Neural progenitor cell (in vitro differentiated cells): ENCODE measurements around the gene PYGO2.

Experiments used
- CTCF ChIP-seq: fragments of 200-600 bp; sonication (generic); IDR thresholded peaks from 2 replicates; pipeline ENCODE4 v1.5.1; 2017; ENCODE audit warnings: antibody characterized with exemption, mild to moderate bottlenecking
- EZH2 ChIP-seq: fragments of 200-600 bp; sonication (generic); IDR thresholded peaks from 2 replicates; pipeline ENCODE4 v1.6.1; 2017; ENCODE audit warnings: antibody characterized with exemption, mild to moderate bottlenecking, moderate library complexity
- EZH2phosphoT487 ChIP-seq: fragments of 200-600 bp; sonication (generic); IDR thresholded peaks from 2 replicates; pipeline ENCODE4 v1.6.1; 2017; ENCODE audit warnings: antibody characterized with exemption

DNA sequence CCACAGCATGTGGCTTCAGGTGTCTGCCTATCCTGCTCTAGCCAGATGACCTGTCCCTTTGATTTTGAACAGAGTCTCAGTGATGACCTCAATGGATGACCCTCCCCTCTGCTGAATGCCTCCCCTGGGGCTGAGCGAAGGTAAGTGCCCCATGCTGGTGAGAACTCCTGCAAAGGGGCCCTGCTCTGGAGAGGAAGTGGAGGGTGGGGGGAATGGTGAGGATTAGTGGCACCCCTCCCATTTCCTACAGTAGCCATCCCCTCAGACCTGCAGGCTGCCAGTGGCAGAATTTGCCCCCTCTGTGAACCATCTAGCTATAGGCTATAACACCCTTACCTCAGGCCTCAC is 21.4 kb downstream of the PYGO2 start:
- TF ChIP-seq CTCF (no peak), EZH2 (no peak), EZH2phosphoT487 (no peak)
